Prostate gland (tissue), 2 donors: ENCODE measurements around the gene RAB4A.

Experiments
- CTCF ChIP-seq, 4 experiments: fragments of 200-600 bp in 2 of 4; fragments of 450-650 bp in 2 of 4; sonication (generic) in 2 of 4; IDR thresholded peaks; 1 replicate in 3 of 4; 2 replicates in 1 of 4; pipeline ENCODE4 v1.5.1; 2016 to 2019; ENCODE audit warnings: antibody characterized with exemption in 4 of 4, mild to moderate bottlenecking in 2 of 4, moderate library complexity in 2 of 4
- POLR2A ChIP-seq: fragments of 450-650 bp; IDR thresholded peaks from one replicate; pipeline ENCODE4 v1.6.1; 2016; ENCODE audit warnings: antibody characterized with exemption, mild to moderate bottlenecking

GRCh38 chr1:229309074-229309473, 38.2 kb downstream of the RAB4A start:
- no peak for TF ChIP-seq CTCF (IDR thresholded peaks at IDR 0.05)
- no peak for TF ChIP-seq POLR2A
